Midbrain (tissue), 1 donor: ENCODE results near the gene TOP2B.

Source experiments
- DNase-seq: peaks from one replicate; lab custom pipeline; 2025; lab: John Stamatoyannopoulos, UW

Gene TOP2B

DNA sequence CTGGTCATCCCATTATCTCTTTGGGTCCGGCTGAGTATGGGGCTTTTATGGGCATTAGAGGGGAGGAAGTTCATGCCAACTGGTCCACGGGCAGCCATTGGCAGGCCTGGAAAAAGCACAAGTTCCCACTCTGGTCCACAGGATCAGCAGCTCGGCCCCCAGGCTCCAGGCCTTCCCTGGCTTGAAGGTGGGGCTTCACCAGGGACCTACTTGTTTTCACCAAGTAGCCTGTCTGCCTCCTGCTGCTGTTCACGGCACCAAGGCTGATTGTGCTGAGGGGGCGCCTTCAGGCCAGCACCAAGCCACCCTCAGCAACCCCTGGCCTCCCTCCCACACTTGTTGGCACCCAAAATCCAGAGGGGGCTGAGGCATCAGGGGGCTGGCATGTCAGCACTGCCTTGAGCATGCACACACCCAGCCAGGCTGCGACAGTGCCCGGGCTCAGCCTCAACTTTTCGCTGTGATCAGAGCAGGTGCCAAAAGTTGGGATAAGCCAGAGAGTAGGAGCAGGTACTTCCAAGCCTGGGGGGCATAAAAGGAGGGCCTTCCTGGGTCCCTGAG is 9.1 kb upstream of the TOP2B start:
- no peak for DNase-seq

DNA sequence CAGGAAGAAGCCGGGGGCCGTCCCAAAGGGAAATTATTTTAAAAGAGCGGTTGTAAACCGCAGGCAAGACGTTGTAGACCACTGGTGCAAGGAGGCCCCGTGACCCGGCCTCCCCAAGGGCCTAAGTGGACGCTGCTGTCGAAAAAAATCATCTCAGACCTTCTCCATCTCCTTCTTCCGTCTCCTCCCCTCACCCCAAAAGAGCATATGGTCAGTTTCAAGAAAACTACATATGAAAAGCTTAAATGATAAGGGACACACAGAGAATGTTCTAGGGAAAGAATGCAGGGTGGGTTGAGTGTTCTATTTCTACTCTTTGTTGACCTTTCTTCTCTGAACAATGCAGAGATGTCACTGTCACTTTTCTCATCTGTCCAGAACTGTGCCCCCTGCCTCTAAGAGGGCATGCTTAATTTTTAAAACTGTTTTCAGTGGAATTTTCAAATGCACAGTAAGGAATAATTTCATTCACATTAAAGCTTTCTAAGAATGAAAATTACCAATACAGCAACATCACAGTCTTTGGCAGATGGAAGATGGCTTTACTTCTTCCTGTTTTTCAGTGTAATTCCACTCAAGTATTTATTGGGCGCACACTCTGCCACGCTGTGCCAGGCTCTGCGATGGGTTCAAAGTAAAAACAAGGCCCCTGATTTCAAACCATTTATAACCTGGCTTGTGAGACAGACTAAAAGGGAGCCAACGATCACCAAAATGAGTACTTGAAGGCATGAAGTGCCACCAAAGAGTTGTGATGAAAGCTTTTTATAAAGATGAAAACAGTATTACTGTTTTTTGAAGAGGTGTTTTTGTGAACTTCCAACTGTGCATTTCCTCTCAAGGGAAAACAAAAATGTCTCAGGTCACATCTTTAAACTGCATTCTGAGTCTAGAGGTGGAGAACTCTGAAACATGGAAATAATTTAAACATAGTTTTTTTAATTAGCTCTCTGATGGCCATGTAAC is 891 bp upstream of the TOP2B start:
- peak; percentile 60 for DNase-seq

DNA sequence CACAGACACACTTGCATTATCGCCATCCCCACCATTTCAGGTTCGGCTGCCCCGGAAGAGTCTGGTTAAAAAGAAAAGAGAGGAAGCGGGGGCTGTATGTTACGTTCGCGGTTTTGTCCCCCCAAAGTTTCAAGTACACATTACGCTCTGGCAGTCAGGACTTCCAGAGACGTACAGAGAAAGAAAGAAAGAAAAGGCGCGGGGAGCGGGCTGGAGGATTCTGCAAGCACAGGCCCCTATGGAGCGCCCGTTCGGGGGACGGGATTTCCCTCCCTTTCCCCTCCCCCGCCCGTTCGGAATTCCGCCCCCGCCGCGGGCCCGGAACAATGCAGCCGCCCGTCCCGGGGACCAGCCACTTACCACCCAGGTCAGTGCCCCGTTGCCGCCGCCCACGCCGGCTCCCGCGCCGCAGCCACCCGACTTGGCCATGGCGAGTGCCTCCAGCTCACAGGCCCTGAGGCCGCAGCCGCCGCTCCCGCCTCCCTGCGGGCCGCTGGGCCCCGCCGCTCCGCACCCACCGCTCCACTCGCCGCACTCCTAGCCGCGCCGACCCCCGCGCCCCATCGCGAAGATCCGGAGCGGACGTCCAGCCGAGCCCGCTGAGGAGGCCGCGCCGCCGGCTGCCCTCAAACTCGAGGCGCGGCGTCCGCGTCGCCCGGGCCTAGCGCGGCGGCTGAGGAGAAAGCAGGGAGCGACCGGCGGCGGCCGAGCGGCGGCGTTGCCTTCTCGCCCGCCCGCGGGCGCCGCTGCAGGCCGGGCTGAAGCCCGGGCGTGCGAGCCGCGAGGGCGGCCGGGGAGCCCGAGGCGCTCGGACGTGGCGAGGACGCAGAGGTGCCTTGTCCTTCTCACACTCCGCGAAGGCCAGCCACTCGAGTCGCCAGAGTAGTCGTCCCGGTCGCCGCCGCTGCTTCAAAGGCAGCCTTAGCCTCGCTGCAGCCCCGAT is 567 bp downstream of the TOP2B start:
- peak; percentile 61 for DNase-seq

DNA sequence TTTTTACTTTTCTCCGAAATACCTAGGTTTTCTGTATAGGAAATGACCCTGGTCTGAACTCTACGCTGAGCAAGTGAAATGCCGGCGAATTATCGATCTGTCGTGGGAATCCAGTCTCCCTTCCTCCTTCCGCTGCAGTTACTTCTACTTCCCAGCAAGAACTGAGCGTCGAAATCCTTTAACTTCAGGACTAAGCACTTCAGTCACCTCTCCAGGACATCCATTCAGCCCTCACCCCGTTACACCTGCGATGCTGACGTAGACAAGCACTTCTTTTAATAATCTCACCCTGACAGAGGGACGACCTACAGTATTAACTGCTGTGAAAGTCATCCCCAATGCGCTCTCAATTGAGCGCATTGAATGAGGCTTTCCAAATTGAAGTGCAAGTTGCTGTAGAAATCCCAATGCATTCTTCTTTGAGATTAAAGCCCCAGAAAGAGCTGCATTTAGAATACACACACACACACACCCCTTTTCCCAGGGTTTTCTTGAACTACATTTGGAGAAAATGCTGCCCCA is 1.3 kb downstream of the TOP2B start:
- peak; percentile 37 for DNase-seq

DNA sequence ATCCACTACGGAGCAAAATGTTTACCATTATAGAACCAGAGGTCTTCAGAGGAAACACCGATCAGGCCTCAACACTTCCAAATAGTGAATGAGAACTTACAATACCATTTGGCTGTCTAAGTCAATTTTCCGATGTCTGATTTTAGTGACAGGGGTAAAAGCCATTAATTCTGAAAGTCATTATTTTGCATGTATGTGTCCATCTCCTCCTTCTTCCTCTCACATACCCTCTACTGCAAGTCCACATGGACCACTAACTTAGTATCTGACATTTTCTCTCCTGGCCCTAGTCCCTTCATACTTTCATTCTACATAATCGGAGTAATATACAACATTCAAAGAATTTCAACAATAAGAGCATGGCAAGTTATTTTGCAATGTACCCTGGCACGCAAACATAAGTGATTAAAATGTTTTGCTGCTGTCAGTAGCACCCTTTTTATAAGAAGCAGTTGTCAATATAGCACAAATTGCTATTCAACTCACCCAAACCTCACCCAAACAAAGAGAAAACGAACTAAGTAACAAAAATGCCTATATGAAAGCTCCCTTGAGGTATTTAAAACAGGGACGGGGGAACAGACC is 1.9 kb downstream of the TOP2B start:
- peak; percentile 40 for DNase-seq

DNA sequence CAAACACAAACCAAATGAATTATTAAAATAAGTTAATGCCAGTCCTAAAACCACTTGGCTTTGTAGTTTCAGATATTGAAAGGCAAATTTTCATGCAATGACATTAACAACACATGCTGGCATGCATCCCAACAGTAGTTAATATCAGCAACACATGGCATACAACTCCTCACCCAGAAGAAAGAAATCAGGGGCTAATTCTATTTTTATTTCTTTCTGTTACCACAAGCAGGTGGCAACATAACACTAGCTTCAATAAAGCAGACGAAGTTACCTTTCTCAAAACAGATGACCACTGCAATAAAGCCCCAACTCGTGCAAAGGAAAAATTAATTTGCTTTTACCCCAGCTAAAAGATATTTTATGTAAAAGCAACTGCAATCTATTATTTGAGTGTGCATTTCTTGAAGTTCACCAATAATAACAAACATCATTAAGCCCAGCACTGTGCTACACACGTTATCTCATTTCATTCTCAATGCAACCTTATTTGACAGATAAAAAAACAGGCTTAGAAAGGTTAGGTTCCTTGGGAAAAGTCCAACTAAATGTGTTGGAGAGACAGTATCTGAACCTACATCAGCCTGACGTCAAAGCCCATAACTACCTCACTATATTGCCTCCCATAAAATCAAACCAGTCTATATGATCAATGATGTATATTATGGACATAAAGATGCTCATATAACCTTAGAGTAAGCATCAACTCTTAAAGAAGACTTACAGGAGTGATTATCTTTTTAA is 2.8 kb downstream of the TOP2B start:
- no peak for DNase-seq

DNA sequence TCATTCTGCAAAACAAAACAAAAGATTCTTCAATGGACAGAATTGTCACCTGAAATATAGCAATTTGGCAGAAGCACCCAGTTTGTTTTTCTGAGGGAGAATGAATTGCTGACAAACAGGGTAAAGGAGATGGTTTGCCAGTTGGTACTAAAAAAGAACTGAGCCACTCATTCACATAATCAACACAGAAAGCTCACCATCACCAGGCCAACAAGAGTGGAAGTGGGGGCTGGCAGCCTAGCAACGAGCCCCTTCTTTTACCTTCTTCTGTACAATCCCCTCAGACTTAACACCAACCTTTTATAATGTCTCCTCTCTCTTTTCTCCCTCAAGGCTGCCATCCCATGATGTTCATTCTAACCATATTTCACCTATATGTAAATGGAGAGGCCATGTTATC is 5.9 kb downstream of the TOP2B start:
- DNase-seq: peak; percentile 16

DNA sequence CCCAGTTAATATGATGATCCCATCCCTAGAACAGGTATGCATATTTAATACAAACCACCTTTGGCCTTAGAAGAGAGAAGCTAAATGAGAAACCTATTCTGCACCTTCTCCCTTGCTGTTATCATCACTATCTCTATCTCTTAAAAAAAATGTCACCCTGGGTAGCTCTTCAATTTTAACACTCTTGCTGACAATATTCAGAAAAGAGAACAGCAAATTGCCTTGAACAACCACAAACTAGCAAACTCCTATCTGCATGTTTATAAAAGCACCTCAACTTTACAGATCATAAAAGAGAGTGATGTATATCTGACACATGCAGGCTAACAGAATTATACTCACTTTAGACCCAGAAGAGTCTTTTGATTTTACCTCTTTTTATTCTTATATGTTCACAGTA is 7.4 kb downstream of the TOP2B start:
- no peak for DNase-seq

DNA sequence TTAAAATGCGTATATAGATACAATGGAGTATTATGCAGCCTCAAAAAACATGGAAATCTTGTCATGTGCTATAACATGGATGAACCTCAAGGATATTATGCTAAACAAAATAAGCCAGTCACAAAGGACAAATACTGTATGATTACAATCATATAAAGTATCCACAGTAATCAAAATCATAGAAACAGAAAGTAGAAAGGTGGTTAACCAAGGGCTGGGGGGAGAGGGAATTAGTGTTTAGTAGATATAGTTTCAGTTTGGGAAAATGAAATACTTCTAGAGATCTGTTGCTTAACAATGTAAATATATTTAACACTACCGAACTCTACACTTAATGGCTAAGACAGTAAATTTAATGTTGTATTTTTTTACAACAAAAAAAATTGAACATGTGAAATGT is 9.0 kb downstream of the TOP2B start:
- DNase-seq: no peak

DNA sequence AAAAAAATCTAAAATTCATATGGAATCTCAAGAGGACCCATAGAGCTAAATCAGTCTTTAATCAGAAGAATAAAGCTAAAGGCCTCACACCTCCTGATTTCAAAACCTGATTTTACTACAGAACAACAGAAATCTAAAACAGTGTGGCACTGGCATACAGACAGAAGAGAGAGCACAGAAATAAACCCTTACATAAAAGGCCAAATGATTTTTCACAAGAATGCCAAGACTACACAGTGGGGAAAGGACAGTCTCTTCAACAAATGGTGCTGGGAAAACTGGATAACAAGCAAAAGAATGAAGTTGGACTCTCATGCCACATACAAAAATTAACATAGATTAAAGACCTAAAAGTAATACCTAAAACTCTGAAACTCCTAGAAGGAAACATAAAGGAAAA is 10.1 kb downstream of the TOP2B start:
- peak; percentile 6 for DNase-seq

DNA sequence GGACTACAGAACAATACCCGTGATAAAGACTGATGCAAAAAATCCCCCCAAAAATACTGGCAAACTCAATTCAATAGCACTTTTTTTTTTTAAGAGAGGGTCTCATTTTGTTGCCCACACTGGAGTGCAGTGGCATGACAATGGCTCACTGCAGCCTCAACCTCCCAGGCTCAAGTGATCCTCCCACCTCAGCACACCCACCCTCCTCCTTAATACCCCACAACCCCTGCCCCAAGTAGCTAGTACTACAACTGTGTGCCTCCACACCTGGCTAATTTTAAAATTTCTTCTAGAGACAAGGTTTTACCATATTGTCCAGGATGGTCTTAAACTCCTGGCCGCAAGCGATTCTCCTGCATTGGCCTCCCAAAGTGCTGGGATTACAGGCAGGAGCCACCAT is 11.4 kb downstream of the TOP2B start:
- no peak for DNase-seq

DNA sequence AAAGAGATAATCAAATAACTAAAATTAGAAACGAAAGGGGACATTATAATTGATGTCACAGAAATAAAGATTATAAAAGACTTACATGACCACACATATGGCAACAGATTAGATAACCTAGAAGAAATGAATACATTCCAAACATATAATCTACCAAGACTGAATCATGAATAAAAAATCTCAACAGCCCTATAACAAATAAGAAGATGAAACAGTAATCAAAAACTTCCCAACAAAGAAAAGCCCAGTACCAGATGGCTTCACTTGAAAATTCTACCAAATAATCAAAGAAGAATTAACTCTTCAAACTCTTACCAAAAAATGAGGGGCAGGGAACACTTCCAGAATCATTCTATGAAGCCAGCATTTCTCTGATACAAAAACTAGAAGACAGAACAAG is 11.8 kb downstream of the TOP2B start:
- DNase-seq: no peak

DNA sequence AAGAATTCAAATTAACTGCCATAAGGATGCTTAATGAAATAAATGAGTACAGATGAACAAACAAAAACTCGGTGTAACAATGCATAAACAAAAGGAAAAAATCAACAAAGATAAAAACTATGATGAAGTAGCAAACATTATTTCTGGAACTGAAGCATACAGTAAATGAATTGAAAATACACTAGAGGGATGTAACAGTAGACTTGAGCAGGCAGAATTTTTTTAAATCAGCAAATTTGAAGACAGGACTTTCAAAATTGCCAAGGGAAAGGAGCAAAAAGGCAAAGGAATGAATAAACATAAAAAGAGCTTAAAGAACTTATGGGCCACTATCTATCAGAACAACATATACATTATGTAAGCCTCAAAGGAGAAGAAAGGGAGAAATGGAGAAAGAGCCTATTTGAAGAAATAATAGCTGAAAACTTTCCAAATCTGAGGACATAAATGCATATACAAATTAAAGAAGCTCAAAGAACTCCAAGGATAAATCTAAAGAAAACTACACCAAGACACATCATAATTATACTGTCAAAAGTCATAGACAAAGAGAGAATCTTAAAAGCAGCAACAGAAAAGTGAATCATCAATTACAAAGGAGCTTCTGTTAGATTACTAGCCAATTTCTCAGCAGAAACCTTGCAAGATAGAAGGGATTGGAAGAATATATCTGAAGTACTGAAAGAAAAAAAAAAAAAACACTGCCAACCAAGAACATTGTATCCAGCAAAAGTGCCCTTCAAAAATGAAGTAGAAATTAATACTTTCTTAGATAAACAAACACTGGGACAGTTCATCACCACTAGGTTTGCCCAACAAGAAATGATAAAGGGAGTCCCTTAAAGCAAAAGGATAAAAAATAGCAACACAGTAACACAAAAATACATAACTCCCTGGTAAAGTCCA is 15.5 kb downstream of the TOP2B start:
- no peak for DNase-seq

DNA sequence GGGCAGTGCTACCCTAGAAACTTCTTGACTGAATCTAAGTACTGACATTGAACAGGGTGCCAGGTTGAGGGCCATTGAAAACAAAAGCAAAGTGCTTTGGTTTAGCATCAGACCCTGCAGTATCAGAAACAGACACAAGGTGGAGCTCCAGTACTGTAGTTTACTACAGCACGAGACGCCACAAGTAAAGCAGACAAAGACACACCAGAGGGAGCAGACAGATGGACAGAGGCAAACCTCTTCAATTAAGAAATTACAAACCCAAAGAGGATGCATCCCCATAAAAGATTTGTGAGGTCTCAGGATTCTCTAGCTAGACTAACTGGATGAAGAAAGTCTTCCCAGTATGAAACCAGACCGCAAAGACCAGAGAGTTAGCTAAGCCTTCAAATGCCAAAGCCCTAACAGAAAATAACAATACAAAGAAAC is 16.6 kb downstream of the TOP2B start:
- DNase-seq: peak; percentile 79

DNA sequence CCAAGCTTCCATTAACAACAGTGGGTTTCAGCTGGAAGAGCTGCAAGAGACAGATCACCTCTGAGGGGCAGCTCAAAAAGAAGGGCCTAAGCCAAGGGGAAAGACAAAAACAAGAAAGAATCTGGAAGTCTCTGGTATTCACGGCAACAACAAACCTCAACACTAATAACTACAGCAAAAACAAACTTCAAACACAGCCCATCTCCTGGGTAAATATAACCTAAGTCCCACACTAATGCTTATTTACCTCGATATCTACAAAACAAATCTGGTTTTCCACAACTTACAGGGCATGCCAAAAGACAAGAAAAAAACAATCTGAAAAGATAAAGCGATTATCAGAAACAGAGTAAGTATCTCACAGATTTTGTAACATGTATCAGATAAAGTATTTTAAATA is 29.7 kb downstream of the TOP2B start:
- DNase-seq: no peak

DNA sequence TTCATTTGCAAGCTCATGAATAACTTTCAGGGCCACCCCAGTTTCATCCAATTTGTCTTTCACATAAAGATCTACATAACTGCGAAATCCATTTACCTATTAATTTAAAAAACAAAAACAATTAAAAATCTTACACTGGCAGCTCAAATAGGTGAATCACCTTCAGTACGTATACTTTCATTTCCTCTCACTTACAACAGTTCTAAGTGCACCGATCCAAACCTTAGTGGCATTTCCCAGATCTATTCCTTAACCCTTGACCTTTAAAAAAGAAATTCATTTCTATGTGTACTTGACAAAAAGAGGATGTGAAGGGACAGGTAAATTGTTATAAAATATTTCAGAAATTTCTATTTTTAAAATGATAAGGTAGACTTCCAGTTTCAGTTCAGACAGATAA is 30.8 kb downstream of the TOP2B start:
- DNase-seq: no peak

DNA sequence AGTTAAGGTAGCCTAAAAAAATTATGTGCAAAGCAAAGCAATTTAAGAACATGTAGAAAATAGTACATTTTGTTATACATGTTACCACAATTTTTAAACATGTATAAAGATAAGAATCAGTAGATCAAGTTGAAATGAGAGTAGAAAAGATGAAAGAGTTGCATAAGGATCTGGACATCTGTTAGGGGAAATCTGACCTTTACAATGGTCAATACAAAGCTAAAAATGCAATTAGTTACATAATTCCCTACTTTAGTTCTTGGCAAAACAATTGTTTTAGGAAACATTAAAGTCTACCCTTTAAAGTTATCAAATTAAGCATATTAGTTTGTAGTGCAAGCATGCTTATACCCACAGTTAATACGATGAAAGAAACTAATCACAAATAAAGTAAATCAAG is 32.7 kb downstream of the TOP2B start:
- no peak for DNase-seq

DNA sequence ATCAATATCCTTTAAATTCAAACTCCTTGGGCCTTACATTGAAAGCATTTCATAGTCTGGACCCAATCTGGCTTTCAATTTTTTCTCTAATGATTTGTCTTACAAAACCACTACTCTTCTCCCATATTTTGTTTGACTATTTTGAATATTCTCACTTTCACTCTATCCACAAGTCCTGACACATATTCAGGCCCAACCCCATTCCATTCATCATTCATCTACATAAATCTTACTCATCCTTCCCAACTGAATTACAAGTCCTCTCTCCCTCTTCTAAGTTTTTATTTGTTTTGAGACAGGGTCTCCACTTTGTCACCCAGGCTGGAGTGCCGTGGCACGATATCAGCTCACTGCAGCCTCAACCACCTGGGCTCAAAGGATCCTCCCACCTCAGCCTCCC is 43.6 kb downstream of the TOP2B start:
- no peak for DNase-seq

DNA sequence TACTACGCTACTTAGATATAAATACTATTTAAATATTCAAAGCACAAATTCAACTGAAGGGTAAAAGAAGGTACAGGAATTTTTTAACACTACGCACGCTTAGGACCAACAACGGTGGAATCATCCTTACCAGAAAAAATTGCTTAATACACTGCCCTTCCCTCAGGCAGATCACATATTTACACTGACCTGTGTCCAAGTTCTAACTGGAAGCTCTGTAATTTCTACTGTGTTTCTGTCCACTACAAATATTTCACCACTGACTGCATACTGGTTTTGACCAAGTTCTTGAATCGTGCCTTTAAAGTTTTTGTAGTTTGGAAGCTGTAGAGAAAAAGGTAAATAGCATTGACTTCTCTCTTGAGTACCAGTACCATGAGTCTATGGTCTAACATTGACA is 44.2 kb downstream of the TOP2B start:
- DNase-seq: no peak

DNA sequence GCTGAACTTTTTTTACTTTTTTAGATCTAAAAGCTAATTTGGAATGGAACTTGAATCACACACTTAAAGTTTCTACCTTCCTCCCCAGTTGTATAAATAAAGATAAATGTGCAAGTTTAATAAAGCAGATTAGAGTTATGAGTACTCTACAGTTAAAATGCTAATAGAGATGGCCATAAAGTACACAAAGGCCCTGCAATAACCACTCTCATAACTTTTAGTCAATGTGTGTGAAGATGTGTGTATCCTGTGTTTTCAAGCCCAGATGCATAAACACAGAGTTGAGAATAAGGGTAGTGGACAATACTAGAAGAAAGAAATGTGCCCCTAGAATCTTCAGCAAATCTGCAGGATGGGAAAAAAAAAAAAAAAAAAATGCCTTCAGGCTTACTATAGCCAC is 45.3 kb downstream of the TOP2B start:
- no peak for DNase-seq
